Keratinocyte (primary cell): ENCODE results near the gene PRR36. TPM values are rescaled to one million over a fixed set of nuclear protein-coding genes. Genes with fewer than 3 reads are reported as not detected.

Experiments
- DNase-seq: peaks from one replicate; pipeline ENCODE4 v3.0.0-alpha.2; 2011; ENCODE audit warnings: low read depth, missing footprints, low spot score
- FAIRE-seq: peaks from 2 replicates; lab custom pipeline; 2011; peaks lifted over from hg19 to GRCh38; lab: Jason Lieb, UNC
- H2AFZ ChIP-seq: 2 replicates; pipeline ENCODE4 v1.6.0; 2012; ENCODE audit warnings: low read length, control low read depth, inconsistent platforms; ENCODE audit not compliant: control insufficient read depth
- H3K27ac ChIP-seq: 2 replicates; pipeline ENCODE4 v1.5.1; 2011; ENCODE audit warnings: low read length; ENCODE audit not compliant: control insufficient read depth, insufficient read depth
- H3K27me3 ChIP-seq: 3 replicates; pipeline ENCODE4 v1.6.0; 2011; ENCODE audit warnings: low read length; ENCODE audit not compliant: control insufficient read depth, insufficient read depth; ENCODE audit errors: extremely low read depth
- H3K36me3 ChIP-seq, 2 experiments: 2 replicates in 1 of 2; 3 replicates in 1 of 2; pipeline ENCODE4 v1.5.1; 2011; ENCODE audit warnings: low read length in 2 of 2, mild to moderate bottlenecking in 1 of 2; ENCODE audit not compliant: control insufficient read depth in 2 of 2, insufficient read depth in 2 of 2; ENCODE audit errors: extremely low read depth in 1 of 2
- H3K4me1 ChIP-seq: 3 replicates; pipeline ENCODE4 v1.5.1; 2011; ENCODE audit warnings: low read length; ENCODE audit not compliant: control insufficient read depth, insufficient read depth; ENCODE audit errors: extremely low read depth
- H3K4me2 ChIP-seq: 3 replicates; pipeline ENCODE4 v1.6.0; 2011; ENCODE audit warnings: low read depth, low read length; ENCODE audit not compliant: control insufficient read depth, insufficient read depth; ENCODE audit errors: extremely low read depth
- H3K4me3 ChIP-seq, 3 experiments: fragments of 200-600 bp in 1 of 3; sonication (generic) in 1 of 3; 2 replicates in 2 of 3; 3 replicates in 1 of 3; pipeline ENCODE4 v1.5.1; 2011 to 2016; ENCODE audit warnings: low read length in 3 of 3, mild to moderate bottlenecking in 3 of 3, control low read depth in 2 of 3, inconsistent platforms in 1 of 3, low read depth in 1 of 3, mixed read lengths in 1 of 3, mixed run types in 1 of 3, moderate library complexity in 1 of 3; ENCODE audit not compliant: control insufficient read depth in 2 of 3, insufficient read depth in 2 of 3; ENCODE audit errors: extremely low read depth in 1 of 3
- H3K79me2 ChIP-seq: 2 replicates; pipeline ENCODE4 v1.6.0; 2012; ENCODE audit warnings: low read length; ENCODE audit not compliant: control insufficient read depth, insufficient read depth
- H3K9ac ChIP-seq: 3 replicates; pipeline ENCODE4 v1.6.0; 2011; ENCODE audit warnings: low read length; ENCODE audit not compliant: control insufficient read depth, insufficient read depth; ENCODE audit errors: extremely low read depth
- H3K9me1 ChIP-seq: 3 replicates; pipeline ENCODE4 v1.6.0; 2011; ENCODE audit warnings: low read length; ENCODE audit not compliant: control insufficient read depth, insufficient read depth; ENCODE audit errors: extremely low read depth
- H3K9me3 ChIP-seq: 2 replicates; pipeline ENCODE4 v1.5.1; 2012; ENCODE audit warnings: low read depth, low read length; ENCODE audit not compliant: control insufficient read depth
- H4K20me1 ChIP-seq: 3 replicates; pipeline ENCODE4 v1.6.0; 2011; ENCODE audit warnings: low read length; ENCODE audit not compliant: control insufficient read depth, insufficient read depth; ENCODE audit errors: extremely low read depth
- EZH2 ChIP-seq: IDR thresholded peaks from one replicate; pipeline ENCODE4 v1.6.1; 2012; ENCODE audit warnings: inconsistent platforms, mild to moderate bottlenecking, low read length, moderate library complexity
- dilution Hi-C: fragments of 300-500 bp; cut with MboI; formaldehyde crosslinking; loops from one replicate; pipeline ENCODE4 v1.7.0; 2020; ENCODE audit warnings: low sequenced_read_pairs; ENCODE audit not compliant: extremely low pct_ligation_motif_present
- polyA plus RNA-seq, 5 experiments: library from polyadenylated mRNA; depleted of rRNA in 3 of 5; stranded (reverse) in 3 of 5; stranded (forward) in 1 of 5; unstranded in 1 of 5; fragments of >200 nt; gene quantifications; 1 replicate in 1 of 5; 2 replicates in 3 of 5; 3 replicates in 1 of 5; pipeline versions ENCODE4 v1.2.1 to v1.2.3, GENCODE V29; 2011 to 2012; ENCODE audit warnings: missing spikeins in 2 of 5, low read depth in 1 of 5, low replicate concordance in 1 of 5
- TF ChIP-seq, protein P1 (sequence below), 3 experiments: IDR thresholded peaks in 1 of 3; conservative IDR thresholded peaks in 1 of 3; optimal IDR thresholded peaks in 1 of 3; 2 replicates in 2 of 3; 3 replicates in 1 of 3; pipeline versions ENCODE3 to v1.5.1; 2011; ENCODE audit warnings: low read length in 3 of 3, mild to moderate bottlenecking in 3 of 3, moderate library complexity in 2 of 3, control low read depth in 1 of 3, inconsistent platforms in 1 of 3; ENCODE audit not compliant: insufficient read depth in 2 of 3; ENCODE audit errors: extremely low read depth in 1 of 3

PRR36 gene
- polyA plus RNA-seq, 1 donor (not counting 4 experiments of a cell fraction or from before 2014, with no cell fraction given), result not detected

DNA sequence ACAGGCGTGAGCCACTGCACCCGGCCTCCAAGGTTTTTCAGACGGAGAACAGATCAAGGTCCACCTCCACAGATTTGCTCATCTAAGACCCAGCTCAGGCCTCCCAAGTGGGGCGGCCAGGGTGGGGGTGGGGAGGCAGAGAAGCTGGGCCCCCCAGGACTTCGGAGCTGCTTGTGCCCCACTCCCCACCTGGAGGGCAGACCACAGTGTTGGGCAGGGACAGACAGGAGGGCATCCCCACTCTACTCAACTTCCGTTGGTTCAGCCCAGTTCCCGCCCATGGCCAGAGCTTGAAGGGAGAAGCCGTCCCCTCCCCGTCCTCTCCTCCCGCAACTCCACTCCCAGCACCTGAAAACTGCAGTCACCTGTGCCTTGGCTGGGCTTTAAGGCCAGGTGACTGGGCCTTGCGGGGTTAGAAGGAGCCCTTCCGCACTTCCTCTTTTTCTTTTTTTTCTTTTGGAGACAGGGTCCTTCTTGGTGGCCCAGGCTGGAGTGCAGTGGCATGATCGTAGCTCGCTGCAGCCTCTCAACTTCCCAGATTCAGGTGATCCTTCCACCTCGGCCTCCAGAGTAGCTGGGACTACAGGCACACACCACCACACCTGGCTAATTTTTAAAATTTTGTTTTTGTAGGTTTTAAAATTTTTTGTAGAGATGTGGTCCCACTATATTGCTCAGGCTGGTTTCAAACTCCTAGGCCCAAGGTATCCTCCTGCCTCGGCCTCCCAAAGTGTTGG, 13.4 kb upstream of the PRR36 start:
- FAIRE-seq (no peak), DNase-seq (no peak)
- Histone ChIP-seq H3K27ac (no peak overlapping the region), H2AFZ (no peak overlapping the region), H3K27me3 (no peaks in the 10 kb centered on the region), H3K4me3 (no peak overlapping the region), H3K79me2 (peaks cover 14% of the 10 kb centered on the region), H3K4me1 (peaks cover 10% of the 10 kb centered on the region), H3K4me2 (peak overlapping the region; percentile 98), H3K9me1 (no peaks in the 10 kb centered on the region), H3K9me3 (no peaks in the 10 kb centered on the region), H3K36me3 (peaks cover 0 to 2% of the 10 kb centered on the region in 2 experiments), H4K20me1 (no peaks in the 10 kb centered on the region), H3K9ac (peak overlapping the region; percentile 88)
- no peak for TF ChIP-seq EZH2
- TF ChIP-seq, protein P1, sequence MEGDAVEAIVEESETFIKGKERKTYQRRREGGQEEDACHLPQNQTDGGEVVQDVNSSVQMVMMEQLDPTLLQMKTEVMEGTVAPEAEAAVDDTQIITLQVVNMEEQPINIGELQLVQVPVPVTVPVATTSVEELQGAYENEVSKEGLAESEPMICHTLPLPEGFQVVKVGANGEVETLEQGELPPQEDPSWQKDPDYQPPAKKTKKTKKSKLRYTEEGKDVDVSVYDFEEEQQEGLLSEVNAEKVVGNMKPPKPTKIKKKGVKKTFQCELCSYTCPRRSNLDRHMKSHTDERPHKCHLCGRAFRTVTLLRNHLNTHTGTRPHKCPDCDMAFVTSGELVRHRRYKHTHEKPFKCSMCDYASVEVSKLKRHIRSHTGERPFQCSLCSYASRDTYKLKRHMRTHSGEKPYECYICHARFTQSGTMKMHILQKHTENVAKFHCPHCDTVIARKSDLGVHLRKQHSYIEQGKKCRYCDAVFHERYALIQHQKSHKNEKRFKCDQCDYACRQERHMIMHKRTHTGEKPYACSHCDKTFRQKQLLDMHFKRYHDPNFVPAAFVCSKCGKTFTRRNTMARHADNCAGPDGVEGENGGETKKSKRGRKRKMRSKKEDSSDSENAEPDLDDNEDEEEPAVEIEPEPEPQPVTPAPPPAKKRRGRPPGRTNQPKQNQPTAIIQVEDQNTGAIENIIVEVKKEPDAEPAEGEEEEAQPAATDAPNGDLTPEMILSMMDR (optimal IDR thresholded peaks at IDR 0.05 in 1 of 3, IDR thresholded peaks at IDR 0.05 in 1 of 3, conservative IDR thresholded peaks at IDR 0.05 in 1 of 3; ENCODE audit: extremely low read depth in 1 of 3, insufficient read depth in 2 of 3, low read length in 3 of 3), result no peak
- dilution Hi-C loops, result no loop called here

DNA sequence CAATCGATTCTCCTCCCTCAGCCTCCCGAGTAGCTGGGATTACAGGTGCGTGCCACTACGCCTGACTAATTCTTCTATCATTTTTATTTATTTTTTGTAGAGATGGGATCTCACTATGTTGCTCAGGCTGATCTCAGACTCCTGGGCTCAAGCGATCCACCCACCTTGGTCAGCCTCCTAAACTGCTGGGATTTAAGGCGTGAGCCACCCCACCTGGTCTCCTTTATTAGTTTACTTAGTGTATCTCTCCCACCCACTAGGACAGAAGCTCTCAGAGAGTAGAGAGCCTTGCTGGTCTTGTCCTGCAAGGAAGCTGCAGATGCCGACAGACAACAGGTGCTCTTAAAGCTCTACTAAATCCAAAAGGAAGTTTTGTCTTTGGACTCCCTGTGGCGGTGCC, 11.6 kb upstream of the PRR36 start:
- dilution Hi-C loops, result no loop called here
- Histone ChIP-seq H3K27ac (no peak overlapping the region), H3K27me3 (no peaks in the 10 kb centered on the region), H3K36me3 (peaks cover 0 to 2% of the 10 kb centered on the region in 2 experiments), H3K4me3 (no peak overlapping the region), H3K9ac (no peak overlapping the region), H3K79me2 (peaks cover 9% of the 10 kb centered on the region), H3K4me2 (no peak overlapping the region), H3K9me1 (no peaks in the 10 kb centered on the region), H3K9me3 (no peaks in the 10 kb centered on the region), H2AFZ (no peak overlapping the region), H4K20me1 (no peaks in the 10 kb centered on the region), H3K4me1 (peaks cover 10% of the 10 kb centered on the region)
- FAIRE-seq, result no peak
- TF ChIP-seq, protein P1 (optimal IDR thresholded peaks at IDR 0.05 in 1 of 3, IDR thresholded peaks at IDR 0.05 in 1 of 3, conservative IDR thresholded peaks at IDR 0.05 in 1 of 3; ENCODE audit: extremely low read depth in 1 of 3, insufficient read depth in 2 of 3, low read length in 3 of 3), result no peak
- TF ChIP-seq EZH2, result no peak
- DNase-seq, result no peak
